GM23338 (cell line): ENCODE results near the gene LCN6. TPM values are rescaled to one million over a fixed set of nuclear protein-coding genes. Genes with fewer than 3 reads are reported as not detected.

ENCODE experiments used
- ATAC-seq: fragments of 200-7000 bp; cut with Tn5 transposase; 3 replicates; pipeline ENCODE4 v1.9.1; 2020
- DNase-seq: peaks from one replicate; pipeline ENCODE4 v3.0.0-alpha.2; 2015; ENCODE audit warnings: low spot score
- H2AFZ ChIP-seq: fragments of 200-600 bp; sonication (generic); 2 replicates; pipeline ENCODE4 v1.8.0; 2016; ENCODE audit warnings: antibody characterized with exemption, mild to moderate bottlenecking, moderate library complexity
- H3F3A ChIP-seq: fragments of 200-600 bp; sonication (generic); replicated peaks from 2 replicates; pipeline ENCODE4 v1.8.0; 2017; ENCODE audit warnings: antibody characterized with exemption, mixed run types, low read depth
- H3K27ac ChIP-seq: fragments of 200-600 bp; sonication (generic); 2 replicates; pipeline ENCODE4 v1.6.1; 2016; ENCODE audit warnings: low read depth
- H3K27me3 ChIP-seq: fragments of 200-600 bp; sonication (generic); 2 replicates; pipeline ENCODE4 v1.8.0; 2016; ENCODE audit warnings: mild to moderate bottlenecking, mixed run types, moderate library complexity; ENCODE audit not compliant: insufficient read depth
- H3K36me3 ChIP-seq: fragments of 200-600 bp; sonication (generic); 2 replicates; pipeline ENCODE4 v1.8.0; 2016; ENCODE audit warnings: mild to moderate bottlenecking; ENCODE audit not compliant: insufficient read depth
- H3K4me1 ChIP-seq: fragments of 200-600 bp; sonication (generic); 2 replicates; pipeline ENCODE4 v1.8.0; 2016; ENCODE audit warnings: mild to moderate bottlenecking, moderate library complexity; ENCODE audit not compliant: insufficient read depth
- H3K4me2 ChIP-seq: fragments of 200-600 bp; sonication (generic); 2 replicates; pipeline ENCODE4 v1.7.1; 2017; ENCODE audit warnings: mixed run types
- H3K4me3 ChIP-seq: fragments of 200-600 bp; sonication (generic); 2 replicates; pipeline ENCODE4 v1.6.1; 2016; ENCODE audit warnings: mixed run types
- H3K79me2 ChIP-seq: fragments of 200-600 bp; sonication (generic); replicated peaks from 2 replicates; pipeline ENCODE4 v1.8.0; 2017; ENCODE audit warnings: mild to moderate bottlenecking; ENCODE audit not compliant: insufficient read depth
- H3K9me2 ChIP-seq: fragments of 200-600 bp; sonication (generic); 2 replicates; pipeline ENCODE4 v1.8.0; 2017; ENCODE audit not compliant: insufficient read depth
- H4K20me1 ChIP-seq: fragments of 200-600 bp; sonication (generic); replicated peaks from 2 replicates; pipeline ENCODE4 v1.8.0; 2017; ENCODE audit warnings: mild to moderate bottlenecking; ENCODE audit not compliant: insufficient read depth
- H3K27ac Mint-ChIP-seq: 2 replicates; pipeline ENCODE4 v1.8.0; 2020; ENCODE audit warnings: inconsistent platforms, mild to moderate bottlenecking, moderate library complexity, mixed read lengths
- H3K27me3 Mint-ChIP-seq: 3 replicates; pipeline ENCODE4 v1.8.0; 2022; ENCODE audit warnings: low read depth, mild to moderate bottlenecking, moderate library complexity, mixed read lengths, inconsistent platforms; ENCODE audit not compliant: insufficient read depth, poor library complexity
- H3K36me3 Mint-ChIP-seq: 3 replicates; pipeline ENCODE4 v1.8.0; 2021; ENCODE audit warnings: low read depth, mild to moderate bottlenecking, inconsistent platforms, moderate library complexity, mixed read lengths
- H3K4me1 Mint-ChIP-seq: 3 replicates; pipeline ENCODE4 v1.8.0; 2020; ENCODE audit warnings: mild to moderate bottlenecking, inconsistent platforms, mixed read lengths
- H3K4me3 Mint-ChIP-seq: 3 replicates; pipeline ENCODE4 v1.8.0; 2021; ENCODE audit warnings: moderate library complexity, mild to moderate bottlenecking, inconsistent platforms, mixed read lengths
- H3K9me3 Mint-ChIP-seq: 3 replicates; pipeline ENCODE4 v1.8.0; 2020; ENCODE audit warnings: moderate library complexity, mild to moderate bottlenecking, inconsistent platforms, mixed read lengths
- CREB1 ChIP-seq: fragments of 250-450 bp; sonication (Bioruptor Pico); IDR thresholded peaks from 2 replicates; pipeline ENCODE4 v1.5.0; 2020; ENCODE audit warnings: low read depth, mild to moderate bottlenecking, moderate library complexity
- ETS1 ChIP-seq: IDR thresholded peaks from 2 replicates; pipeline ENCODE4 v1.6.1; 2016; ENCODE audit warnings: antibody characterized with exemption
- EZH2 ChIP-seq: fragments of 200-600 bp; sonication (generic); IDR thresholded peaks from one replicate; pipeline ENCODE4 v1.8.0; 2017; ENCODE audit warnings: antibody characterized with exemption, mild to moderate bottlenecking, low read depth; ENCODE audit not compliant: unreplicated experiment
- NANOG ChIP-seq: IDR thresholded peaks from 2 replicates; pipeline ENCODE4 v1.6.1; 2016; ENCODE audit warnings: antibody characterized with exemption, borderline replicate concordance
- POLR2AphosphoS5 ChIP-seq: IDR thresholded peaks from 2 replicates; pipeline ENCODE4 v1.6.1; 2016; ENCODE audit warnings: antibody characterized with exemption, low read depth
- ZNF114 ChIP-seq: fragments of 250-450 bp; sonication (Bioruptor Pico); IDR thresholded peaks from 2 replicates; pipeline ENCODE4 v1.5.0; 2020; ENCODE audit warnings: mild to moderate bottlenecking, moderate library complexity
- ZNF331 ChIP-seq: fragments of 250-450 bp; sonication (Bioruptor Pico); IDR thresholded peaks from 2 replicates; pipeline ENCODE4 v1.5.0; 2020; ENCODE audit warnings: low read depth, mild to moderate bottlenecking, moderate library complexity
- ZNF462 ChIP-seq: fragments of 250-450 bp; sonication (Bioruptor Pico); IDR thresholded peaks from 2 replicates; pipeline ENCODE4 v1.5.0; 2020; ENCODE audit warnings: mild to moderate bottlenecking, moderate library complexity
- polyA plus RNA-seq: library from polyadenylated mRNA; unstranded; fragments of >200 nt; fragmentation: Nextera tagmentation; extraction: Ambion mirVana; gene quantifications from 2 replicates; pipeline ENCODE4 v1.2.1, GENCODE V29; 2016
- total RNA-seq: library from RNA; depleted of rRNA; stranded (reverse); fragments of >200 nt; shearing (Covaris generic); gene quantifications from 2 replicates; pipeline ENCODE4 v1.2.3, GENCODE V29; 2014
- TF ChIP-seq, protein P1 (sequence below): IDR thresholded peaks from one replicate; pipeline ENCODE4 v1.6.1; 2018; ENCODE audit warnings: antibody characterized with exemption; ENCODE audit not compliant: unreplicated experiment

The LCN6 gene
- total and polyA plus RNA-seq, 2 experiments from 2014 or later, result not detected

DNA sequence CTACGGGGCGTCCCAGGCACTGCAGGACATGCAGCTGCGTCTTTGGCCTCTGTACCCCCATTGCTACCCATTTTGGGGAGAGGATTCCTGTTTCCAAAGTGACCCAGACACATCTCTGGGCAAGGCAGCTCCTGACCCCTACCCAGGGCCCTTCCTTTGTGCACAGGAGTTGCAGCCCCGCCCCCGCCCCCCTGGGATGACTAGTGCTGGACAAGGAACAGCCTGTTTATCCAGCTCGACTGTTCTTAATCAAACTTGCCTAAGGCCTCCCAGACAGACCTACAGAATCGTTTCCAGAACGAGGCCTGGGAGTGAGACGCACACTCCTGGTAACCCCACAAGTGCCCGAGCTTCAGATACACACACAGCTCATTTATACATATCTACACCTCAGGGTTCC is 22.7 kb downstream of the LCN6 start (continued):
- no peak for TF ChIP-seq CREB1
- no peak for TF ChIP-seq POLR2AphosphoS5
- no peak for TF ChIP-seq ZNF331 (CRISPR knock-in tag)
- no peak for TF ChIP-seq EZH2

DNA sequence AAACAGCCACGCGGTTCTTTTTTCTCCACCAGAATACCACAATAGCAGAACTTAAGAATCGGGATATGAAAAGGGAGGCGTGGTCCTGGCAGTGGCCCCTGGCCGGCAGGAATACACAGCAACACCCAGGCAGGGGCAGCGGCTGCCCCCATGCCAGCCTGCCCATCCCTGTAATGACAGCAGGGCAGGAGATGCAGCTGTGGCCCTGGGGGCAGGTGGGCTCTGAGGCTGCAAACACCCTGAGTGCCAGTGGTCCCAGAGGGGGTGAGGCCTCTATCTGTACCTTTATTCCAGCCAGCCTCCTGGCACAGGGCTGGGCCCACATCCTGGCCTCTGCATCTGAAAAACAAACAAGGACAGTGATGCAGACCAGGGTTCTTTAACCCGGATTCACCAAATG is 23.6 kb downstream of the LCN6 start:
- Histone ChIP-seq H3K36me3 (peaks cover 22% of the 10 kb centered on the region), H3K9me2 (no peaks in the 10 kb centered on the region), H3K79me2 (peaks cover 26% of the 10 kb centered on the region), H3K4me3 (no peak overlapping the region), H3K4me2 (no peak overlapping the region; the same call in 1 of the 2 replicates), H3K4me1 (peaks cover 9% of the 10 kb centered on the region; the same call in 1 of the 2 replicates), H3K27me3 (peaks cover 14% of the 10 kb centered on the region), H4K20me1 (peaks cover 31% of the 10 kb centered on the region), H3F3A (peaks cover 50% of the 10 kb centered on the region), H3K27ac (no peak overlapping the region), H2AFZ (no peak overlapping the region)
- no peak for DNase-seq
- ATAC-seq, result no peak
- peaks cover 50% of the 10 kb centered on the region for H3K36me3 Mint-ChIP-seq
- H3K27me3 Mint-ChIP-seq, result peaks cover 32% of the 10 kb centered on the region
- no peak overlapping the region for H3K27ac Mint-ChIP-seq
- peaks cover 21% of the 10 kb centered on the region for H3K4me1 Mint-ChIP-seq
- TF ChIP-seq ETS1 (no peak), POLR2AphosphoS5 (peak; percentile 32), ZNF331 (CRISPR knock-in tag) (no peak), EZH2 (no peak), CREB1 (no peak), NANOG (no peak)
- TF ChIP-seq, protein P1, sequence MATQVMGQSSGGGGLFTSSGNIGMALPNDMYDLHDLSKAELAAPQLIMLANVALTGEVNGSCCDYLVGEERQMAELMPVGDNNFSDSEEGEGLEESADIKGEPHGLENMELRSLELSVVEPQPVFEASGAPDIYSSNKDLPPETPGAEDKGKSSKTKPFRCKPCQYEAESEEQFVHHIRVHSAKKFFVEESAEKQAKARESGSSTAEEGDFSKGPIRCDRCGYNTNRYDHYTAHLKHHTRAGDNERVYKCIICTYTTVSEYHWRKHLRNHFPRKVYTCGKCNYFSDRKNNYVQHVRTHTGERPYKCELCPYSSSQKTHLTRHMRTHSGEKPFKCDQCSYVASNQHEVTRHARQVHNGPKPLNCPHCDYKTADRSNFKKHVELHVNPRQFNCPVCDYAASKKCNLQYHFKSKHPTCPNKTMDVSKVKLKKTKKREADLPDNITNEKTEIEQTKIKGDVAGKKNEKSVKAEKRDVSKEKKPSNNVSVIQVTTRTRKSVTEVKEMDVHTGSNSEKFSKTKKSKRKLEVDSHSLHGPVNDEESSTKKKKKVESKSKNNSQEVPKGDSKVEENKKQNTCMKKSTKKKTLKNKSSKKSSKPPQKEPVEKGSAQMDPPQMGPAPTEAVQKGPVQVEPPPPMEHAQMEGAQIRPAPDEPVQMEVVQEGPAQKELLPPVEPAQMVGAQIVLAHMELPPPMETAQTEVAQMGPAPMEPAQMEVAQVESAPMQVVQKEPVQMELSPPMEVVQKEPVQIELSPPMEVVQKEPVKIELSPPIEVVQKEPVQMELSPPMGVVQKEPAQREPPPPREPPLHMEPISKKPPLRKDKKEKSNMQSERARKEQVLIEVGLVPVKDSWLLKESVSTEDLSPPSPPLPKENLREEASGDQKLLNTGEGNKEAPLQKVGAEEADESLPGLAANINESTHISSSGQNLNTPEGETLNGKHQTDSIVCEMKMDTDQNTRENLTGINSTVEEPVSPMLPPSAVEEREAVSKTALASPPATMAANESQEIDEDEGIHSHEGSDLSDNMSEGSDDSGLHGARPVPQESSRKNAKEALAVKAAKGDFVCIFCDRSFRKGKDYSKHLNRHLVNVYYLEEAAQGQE, result no peak
- no peaks in the 10 kb centered on the region for H3K9me3 Mint-ChIP-seq
- H3K4me3 Mint-ChIP-seq, result no peak overlapping the region; the same call in 2 of the 3 replicates

GRCh38 chr9:136723989-136724388 is 24.3 kb downstream of the LCN6 start:
- H3K4me2 ChIP-seq, result no peak overlapping the region
- peaks cover 31% of the 10 kb centered on the region for H4K20me1 ChIP-seq
- Mint-ChIP-seq H3K27me3 (peaks cover 33% of the 10 kb centered on the region), H3K36me3 (peaks cover 50% of the 10 kb centered on the region), H3K4me1 (peaks cover 21% of the 10 kb centered on the region), H3K4me3 (peak overlapping the region; percentile 10; the same call in 1 of the 3 replicates), H3K9me3 (no peaks in the 10 kb centered on the region), H3K27ac (no peak overlapping the region)
- H3F3A ChIP-seq, result peaks cover 50% of the 10 kb centered on the region
- H3K36me3 ChIP-seq, result peaks cover 22% of the 10 kb centered on the region
- ATAC-seq (no peak), DNase-seq (no peak)
- H3K27ac ChIP-seq, result no peak overlapping the region; the same call in 1 of the 2 replicates
- no peak overlapping the region for H3K4me3 ChIP-seq
- peaks cover 6% of the 10 kb centered on the region for H3K27me3 ChIP-seq
- H3K4me1 ChIP-seq, result peaks cover 9% of the 10 kb centered on the region; the same call in 1 of the 2 replicates
- H3K9me2 ChIP-seq, result no peaks in the 10 kb centered on the region
- H2AFZ ChIP-seq, result no peak overlapping the region
- peaks cover 26% of the 10 kb centered on the region for H3K79me2 ChIP-seq
- TF ChIP-seq ZNF331 (CRISPR knock-in tag), result no peak
- TF ChIP-seq EZH2, result no peak
- TF ChIP-seq ZNF462 (CRISPR knock-in tag), result no peak
- no peak for TF ChIP-seq ZNF114
- TF ChIP-seq CREB1, result no peak
- TF ChIP-seq NANOG, result no peak
